ENCODE results near the gene ACAD8.

GRCh38 chr11:134238956-134239355 is 14.4 kb upstream of the ACAD8 start:
- TF ChIP-seq CTCF (IDR thresholded peaks at IDR 0.05) (no peak), EZH2phosphoT487 (IDR thresholded peaks at IDR 0.05) (no peak)
